RPMI7951 (cell line): ENCODE results near the gene ECM2. TPM values are rescaled to one million over a fixed set of nuclear protein-coding genes. Genes with fewer than 3 reads are reported as not detected.

Experiments
- DNase-seq: peaks from one replicate; pipeline ENCODE4 v3.0.0-alpha.2; 2012; ENCODE audit warnings: low read depth
- total RNA-seq: library from RNA; depleted of rRNA; stranded (reverse); fragments of >200 nt; shearing (Covaris generic); gene quantifications from 2 replicates; pipeline ENCODE4 v1.2.3, GENCODE V29; 2014; rRNA removed

ECM2 gene
- total RNA-seq, 1 experiment from 2014 or later = 0.72 TPM

GRCh38 chr9:92467511-92467910 lies 68.3 kb downstream of the ECM2 start:
- DNase-seq = no peak

GRCh38 chr9:92467041-92467440 lies 68.7 kb downstream of the ECM2 start:
- DNase-seq = no peak

GRCh38 chr9:92463984-92464383 lies 71.8 kb downstream of the ECM2 start:
- peak; percentile 81 for DNase-seq

- DNase-seq = no peak
Observed at GRCh38 chr9:92463387-92463786, 72.4 kb downstream of the ECM2 start.

- no peak for DNase-seq
Observed at GRCh38 chr9:92457576-92457975, 78.2 kb downstream of the ECM2 start.

GRCh38 chr9:92455217-92455616 lies 80.6 kb downstream of the ECM2 start:
- DNase-seq = no peak

- no peak for DNase-seq
Observed at GRCh38 chr9:92446536-92446935, 89.3 kb downstream of the ECM2 start.

Other genes with a start within 250 kb of the ECM2 start
- gene IARS1, start 242.3 kb downstream of the ECM2 start, total RNA-seq = 123 and 143 TPM in 2 replicates
- 10.9 and 13.9 TPM in 2 replicates for gene NOL8, start 210.6 kb downstream of the ECM2 start, total RNA-seq
- gene CENPP, start 210.0 kb downstream of the ECM2 start, total RNA-seq = 11.2 and 17.8 TPM in 2 replicates
- not detected in 2 replicates for gene OGN, start 131.4 kb downstream of the ECM2 start, total RNA-seq
- not detected in 2 replicates for gene OMD, start 111.5 kb downstream of the ECM2 start, total RNA-seq
- 0.10 and 0.36 TPM in 2 replicates for gene ASPN, start 53.5 kb downstream of the ECM2 start, total RNA-seq
- gene IPPK, start 134.1 kb upstream of the ECM2 start, total RNA-seq = 5.4 and 7.6 TPM in 2 replicates
- 20.1 and 21.6 TPM in 2 replicates for gene BICD2, start 228.8 kb upstream of the ECM2 start, total RNA-seq